Fibroblast of the aortic adventitia (primary cell): ENCODE results near the gene LTA. TPM values are rescaled to one million over a fixed set of nuclear protein-coding genes. Genes with fewer than 3 reads are reported as not detected.

Experiments
- DNase-seq: peaks from one replicate; pipeline ENCODE4 v3.0.0-alpha.2; 2010; ENCODE audit warnings: low read depth
- H3K4me3 ChIP-seq: 2 replicates; pipeline ENCODE4 v1.5.1; 2011; ENCODE audit warnings: low read depth, mild to moderate bottlenecking, control low read depth, low read length, moderate library complexity
- CTCF ChIP-seq: IDR thresholded peaks from 2 replicates; pipeline ENCODE4 v1.5.1; 2011; ENCODE audit warnings: mild to moderate bottlenecking, low read length, control low read depth, inconsistent platforms; ENCODE audit not compliant: insufficient read depth
- total RNA-seq: library from RNA; depleted of rRNA; stranded (reverse); fragments of >200 nt; gene quantifications from 2 replicates; pipeline ENCODE4 v1.2.3, GENCODE V29; 2012; ENCODE audit warnings: low replicate concordance

LTA gene
- total RNA-seq, 1 donor, result not detected

GRCh38 chr6:31543639-31544038 lies 28.4 kb upstream of the LTA start:
- no peak for DNase-seq
- no peak overlapping the region for H3K4me3 ChIP-seq
- TF ChIP-seq CTCF, result no peak

GRCh38 chr6:31544676-31545075 lies 27.4 kb upstream of the LTA start:
- no peak for TF ChIP-seq CTCF
- H3K4me3 ChIP-seq, result no peak overlapping the region
- no peak for DNase-seq

- H3K4me3 ChIP-seq, result no peak overlapping the region
- no peak for DNase-seq
- TF ChIP-seq CTCF, result no peak
These were observed 26.8 kb upstream of the LTA start for GRCh38 chr6:31545291-31545690.

- peak; percentile 93 for DNase-seq
- peak within 1 kb of the TSS; percentile 71 for H3K4me3 ChIP-seq
- TF ChIP-seq CTCF, result peak; percentile 99
These were observed 25.6 kb upstream of the LTA start, which contains the start of gene ATP6V1G2 for GRCh38 chr6:31546339-31546957. Gene ATP6V1G2 (minus strand): TSS chr6:31546608. CDS start chr6:31546559, 49 bp downstream.

- DNase-seq, result peak; percentile 99
- TF ChIP-seq CTCF, result no peak
- H3K4me3 ChIP-seq, result peak within 1 kb of the TSS; percentile 71
These were observed 24.9 kb upstream of the LTA start, which contains the start of gene NFKBIL1 for GRCh38 chr6:31546958-31547726. Gene NFKBIL1 (plus strand): TSS chr6:31547608. CDS start chr6:31547695, 87 bp downstream.

GRCh38 chr6:31547727-31548543 lies 24.2 kb upstream of the LTA start:
- peak overlapping the region; percentile 71 for H3K4me3 ChIP-seq
- no peak for TF ChIP-seq CTCF
- DNase-seq, result peak; percentile 25
